ENCODE data around the gene ATP9A. TPM values are rescaled to one million over a fixed set of nuclear protein-coding genes. Genes with fewer than 3 reads are reported as not detected.
"Not testable (repeated sequence)": the region's sequence is repeated elsewhere in the genome, so short reads cannot be mapped to it uniquely, and the experiment has no call there.

The ATP9A gene
- total and polyA plus RNA-seq, 2 donors from 2014 or later = 7.1 to 40.2 TPM

- Histone ChIP-seq H3K9ac (ENCODE audit: low read length in 3 of 3) (no peak overlapping the region), H3K27me3 (ENCODE audit: control insufficient read depth, insufficient read depth, low read length) (no peaks in the 10 kb centered on the region), H3K4me1 (ENCODE audit: control insufficient read depth in 2 of 3, insufficient read depth in 2 of 3, low read depth in 1 of 3, low read length in 3 of 3) (no peaks in the 10 kb centered on the region), H3K4me3 (ENCODE audit: low read length in 3 of 3) (no peak overlapping the region), H3K27ac (ENCODE audit: low read depth in 2 of 2, low read length in 2 of 2) (no peak overlapping the region), H3K9me3 (ENCODE audit: control insufficient read depth in 2 of 3, insufficient read depth in 1 of 3, low read length in 3 of 3) (no peaks in the 10 kb centered on the region), H3K36me3 (ENCODE audit: control insufficient read depth in 2 of 3, insufficient read depth in 3 of 3, low read length in 3 of 3) (no peaks in the 10 kb centered on the region)
- TF ChIP-seq CTCF (IDR thresholded peaks at IDR 0.05; ENCODE audit: borderline replicate concordance, extremely low read depth, insufficient read depth) = no peak
- intact Hi-C loops (cut with DNase I) = no loop called here
- FAIRE-seq (no peak), DNase-seq (no peak)
Measured at GRCh38 chr20:51660672-51661608, 107.2 kb downstream of the ATP9A start.

GRCh38 chr20:51659491-51660050 is 108.6 kb downstream of the ATP9A start:
- intact Hi-C loops (cut with DNase I) = no loop called here

GRCh38 chr20:51656726-51657260 is 111.4 kb downstream of the ATP9A start:
- no peaks in the 10 kb centered on the region for H3K4me1 ChIP-seq (ENCODE audit: control insufficient read depth in 2 of 3, insufficient read depth in 2 of 3, low read depth in 1 of 3, low read length in 3 of 3)
- no peak overlapping the region for H3K27ac ChIP-seq (ENCODE audit: low read depth in 2 of 2, low read length in 2 of 2)
- H3K4me3 ChIP-seq (ENCODE audit: low read length in 3 of 3) = no peak overlapping the region
- intact Hi-C loops (cut with DNase I) = no loop called here
- TF ChIP-seq CTCF (IDR thresholded peaks at IDR 0.05; ENCODE audit: borderline replicate concordance, extremely low read depth, insufficient read depth) = no peak
- no peak for FAIRE-seq
- H3K9me3 ChIP-seq (ENCODE audit: control insufficient read depth in 2 of 3, insufficient read depth in 1 of 3, low read length in 3 of 3) = no peaks in the 10 kb centered on the region
- H3K27me3 ChIP-seq (ENCODE audit: control insufficient read depth, insufficient read depth, low read length) = no peaks in the 10 kb centered on the region
- peak in 1 of 5 donors; percentile 26 for DNase-seq
- H3K36me3 ChIP-seq (ENCODE audit: control insufficient read depth in 2 of 3, insufficient read depth in 3 of 3, low read length in 3 of 3) = no peaks in the 10 kb centered on the region
- no peak overlapping the region for H3K9ac ChIP-seq (ENCODE audit: low read length in 3 of 3)

More at GRCh38 chr20:51659491-51660050, 108.6 kb downstream of the ATP9A start:
- Histone ChIP-seq H3K9ac (ENCODE audit: low read length in 3 of 3) (no peak overlapping the region), H3K27ac (ENCODE audit: low read depth in 2 of 2, low read length in 2 of 2) (no peak overlapping the region), H3K4me3 (ENCODE audit: low read length in 3 of 3) (no peak overlapping the region), H3K4me1 (ENCODE audit: control insufficient read depth in 2 of 3, insufficient read depth in 2 of 3, low read depth in 1 of 3, low read length in 3 of 3) (no peaks in the 10 kb centered on the region), H3K36me3 (ENCODE audit: control insufficient read depth in 2 of 3, insufficient read depth in 3 of 3, low read length in 3 of 3) (no peaks in the 10 kb centered on the region), H3K9me3 (ENCODE audit: control insufficient read depth in 2 of 3, insufficient read depth in 1 of 3, low read length in 3 of 3) (no peaks in the 10 kb centered on the region), H3K27me3 (ENCODE audit: control insufficient read depth, insufficient read depth, low read length) (no peaks in the 10 kb centered on the region)
- DNase-seq = no peak
- FAIRE-seq = no peak
- no peak for TF ChIP-seq CTCF (IDR thresholded peaks at IDR 0.05; ENCODE audit: borderline replicate concordance, extremely low read depth, insufficient read depth)

- H3K9me3 ChIP-seq (ENCODE audit: control insufficient read depth in 2 of 3, insufficient read depth in 1 of 3, low read length in 3 of 3); H3K4me3 ChIP-seq (ENCODE audit: low read length in 3 of 3); DNase-seq; FAIRE-seq; intact Hi-C loops (cut with DNase I); H3K9ac ChIP-seq (ENCODE audit: low read length in 3 of 3); H3K27me3 ChIP-seq (ENCODE audit: control insufficient read depth, insufficient read depth, low read length); H3K4me1 ChIP-seq (ENCODE audit: control insufficient read depth in 2 of 3, insufficient read depth in 2 of 3, low read depth in 1 of 3, low read length in 3 of 3); H3K27ac ChIP-seq (ENCODE audit: low read depth in 2 of 2, low read length in 2 of 2); H3K36me3 ChIP-seq (ENCODE audit: control insufficient read depth in 2 of 3, insufficient read depth in 3 of 3, low read length in 3 of 3): not testable (repeated sequence)
Measured at GRCh38 chr20:51656089-51656488, 112.1 kb downstream of the ATP9A start.

All from kidney (tissue), 14 donors.